NCI-H187 treated with DMSO at 0.1 percent for 48 hours (cell line): Measurements from ENCODE around the gene USP38.
"Not testable (repeated sequence)": the region's sequence is repeated elsewhere in the genome, so short reads cannot be mapped to it uniquely, and the experiment has no call there.

Experiments
- DNase-seq: peaks from one replicate; lab custom pipeline; 2025; lab: John Stamatoyannopoulos, UW

The USP38 gene

DNA sequence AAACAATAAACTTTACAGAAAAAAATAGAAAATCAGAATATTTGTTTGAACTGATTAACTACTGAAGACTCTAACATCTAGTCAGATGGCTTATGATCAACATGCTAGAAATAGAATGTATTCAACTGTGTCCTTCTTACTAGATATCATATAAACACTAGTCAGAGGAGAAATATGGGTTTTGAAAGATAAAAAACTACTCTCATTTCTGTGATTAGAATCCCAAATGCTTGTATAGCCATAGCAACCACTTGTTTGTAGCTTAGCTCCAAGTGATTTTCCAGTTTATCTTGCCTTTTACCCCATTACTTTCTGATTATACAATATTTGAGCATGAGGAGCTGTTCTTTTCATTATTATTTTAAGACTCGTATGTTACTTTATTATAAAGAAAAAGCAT lies 31.2 kb downstream of the USP38 start:
- no peak for DNase-seq

DNA sequence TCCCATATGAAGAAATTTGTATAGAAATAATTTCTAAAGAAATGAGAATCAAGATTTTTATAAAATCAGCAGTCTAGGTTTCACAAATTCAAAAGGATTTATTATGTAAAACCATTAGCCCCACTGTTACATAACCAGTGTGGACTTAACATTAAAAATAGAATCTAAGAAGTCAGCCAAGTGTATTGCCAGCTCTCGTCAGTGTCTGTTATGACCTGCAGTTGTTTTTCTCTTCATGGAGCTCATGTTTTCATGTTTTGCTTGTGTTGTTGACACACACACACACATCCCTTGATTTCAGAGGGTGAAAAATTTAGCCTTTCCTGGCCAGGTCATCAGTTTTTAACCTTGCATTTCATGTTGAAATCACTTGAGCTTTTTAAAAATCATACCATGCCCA lies 39.5 kb downstream of the USP38 start:
- no peak for DNase-seq

DNA sequence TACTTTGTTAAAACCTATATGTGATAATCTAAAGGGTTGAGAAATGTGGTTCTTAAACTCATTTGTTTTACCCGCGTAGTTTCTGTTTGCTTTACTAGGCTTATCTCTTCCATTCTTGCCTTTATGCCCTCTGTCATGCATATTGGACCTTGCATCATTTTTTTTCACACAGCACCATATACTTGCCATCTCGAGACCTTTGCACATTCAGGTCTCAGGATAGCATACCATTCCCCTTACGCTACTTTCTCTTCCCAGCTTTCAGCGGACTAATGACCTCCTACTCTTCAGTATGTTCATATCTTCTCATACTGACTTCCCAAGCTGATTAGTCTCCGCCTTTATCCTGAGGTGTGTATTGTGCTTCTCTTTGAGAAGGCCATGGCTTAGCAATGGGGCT lies 40.5 kb downstream of the USP38 start:
- no peak for DNase-seq

DNA sequence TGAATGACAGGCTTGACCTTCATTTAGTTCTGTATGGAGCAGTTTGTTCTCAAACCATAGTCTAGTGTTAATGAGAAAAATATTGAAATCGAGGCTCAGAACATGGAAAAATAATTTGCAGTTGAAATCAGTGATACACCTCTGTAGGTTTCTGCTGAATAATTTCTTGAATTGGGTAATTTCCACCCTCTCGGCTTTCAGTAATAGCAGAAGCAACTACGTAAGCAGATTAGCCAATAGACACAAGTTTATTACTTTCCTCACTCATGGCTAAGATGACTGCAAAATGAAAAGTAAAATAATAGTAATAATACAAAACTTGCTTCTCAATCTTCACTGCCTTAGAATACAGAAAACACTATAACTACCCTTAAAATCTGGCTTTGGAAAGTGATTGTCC lies 46.0 kb downstream of the USP38 start:
- no peak for DNase-seq

DNA sequence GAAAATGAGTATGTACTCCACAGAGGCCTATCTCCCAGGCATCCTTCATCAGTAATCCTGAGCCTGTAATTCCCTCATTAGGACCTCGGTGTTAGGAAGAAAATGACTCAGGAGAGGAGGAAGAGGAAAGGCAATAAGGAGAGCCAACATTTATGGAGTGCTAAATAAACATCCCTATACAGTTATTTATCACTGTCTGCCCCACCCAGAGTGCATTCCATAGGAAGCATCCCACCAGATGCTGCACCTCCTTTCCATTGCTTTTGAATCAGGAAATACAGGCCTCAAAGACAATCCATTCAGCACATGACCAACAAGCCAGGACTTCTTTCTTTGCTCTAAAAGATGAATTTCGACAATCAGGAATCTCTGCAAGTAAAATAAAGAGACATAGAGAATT lies 47.6 kb downstream of the USP38 start:
- no peak for DNase-seq

DNA sequence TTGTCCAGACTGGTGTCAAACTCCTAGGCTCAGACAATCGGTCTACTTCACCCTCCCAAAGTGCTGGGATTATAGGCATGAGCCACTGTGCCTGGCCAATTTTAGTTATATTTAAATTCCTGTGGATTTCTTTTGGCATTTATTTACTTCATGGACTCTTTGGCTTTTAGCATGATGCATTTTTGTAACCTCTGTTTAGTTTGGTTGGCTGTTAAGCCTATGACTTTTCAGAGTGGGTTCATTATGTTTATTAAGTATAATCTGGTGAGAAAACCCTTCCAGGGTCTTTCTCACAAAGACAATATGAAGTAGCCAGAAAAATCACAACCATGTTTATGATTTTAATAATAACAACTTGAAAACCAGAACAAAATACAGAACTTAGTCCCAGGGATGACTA lies 49.4 kb downstream of the USP38 start:
- DNase-seq: no peak

DNA sequence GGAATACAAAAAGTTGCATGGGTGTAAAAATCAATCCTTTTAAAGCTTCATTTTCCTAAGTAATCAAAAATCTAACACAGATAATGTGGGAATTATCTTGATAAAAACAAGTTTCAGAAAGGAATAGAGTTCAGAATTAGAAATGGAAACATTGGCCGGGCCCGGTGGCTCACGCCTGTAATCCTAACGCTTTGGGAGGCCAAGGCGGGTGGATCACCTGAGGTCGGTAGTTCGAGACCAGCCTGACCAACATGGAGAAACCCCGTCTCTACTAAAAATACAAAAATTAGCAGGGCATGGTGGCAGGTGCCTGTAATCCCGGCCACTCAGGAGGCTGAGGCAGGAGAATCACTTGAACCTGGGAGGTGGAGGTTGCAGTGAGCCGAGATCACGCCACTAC lies 52.5 kb downstream of the USP38 start:
- DNase-seq: not testable (repeated sequence)

DNA sequence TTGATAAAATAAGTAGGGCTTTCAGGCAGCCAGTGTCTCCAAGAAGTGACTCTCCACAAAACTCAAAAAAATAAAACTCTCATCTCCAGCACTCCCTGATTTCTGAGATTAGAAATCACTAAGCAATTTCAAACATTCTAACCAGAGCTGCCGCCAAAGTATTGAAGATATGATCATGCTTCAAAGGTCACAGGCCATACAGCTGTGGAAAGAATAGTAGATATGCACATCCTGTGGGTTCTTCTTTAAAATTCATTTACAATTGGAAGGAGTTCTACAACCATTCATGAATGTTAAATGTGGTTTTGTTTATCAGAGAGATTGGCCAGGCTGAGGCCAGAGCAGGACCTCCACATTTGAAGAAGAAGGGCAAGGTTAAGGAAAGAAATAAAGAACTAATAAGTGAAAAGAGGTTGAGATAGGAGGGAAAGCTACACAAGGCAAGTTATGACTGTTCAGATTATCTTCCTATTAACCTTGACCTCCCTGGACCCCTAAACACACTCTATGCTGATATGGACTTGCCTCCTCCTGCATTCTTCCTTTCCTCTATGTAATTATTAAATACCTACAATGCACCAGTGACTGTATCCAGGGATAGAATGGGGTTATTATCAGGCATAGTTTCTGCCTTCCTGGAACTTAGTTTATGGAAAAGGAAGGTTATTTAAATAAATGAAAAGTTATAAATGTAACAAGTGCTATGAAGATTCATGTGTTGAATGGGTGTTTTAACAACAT lies 56.4 kb downstream of the USP38 start:
- DNase-seq: no peak

DNA sequence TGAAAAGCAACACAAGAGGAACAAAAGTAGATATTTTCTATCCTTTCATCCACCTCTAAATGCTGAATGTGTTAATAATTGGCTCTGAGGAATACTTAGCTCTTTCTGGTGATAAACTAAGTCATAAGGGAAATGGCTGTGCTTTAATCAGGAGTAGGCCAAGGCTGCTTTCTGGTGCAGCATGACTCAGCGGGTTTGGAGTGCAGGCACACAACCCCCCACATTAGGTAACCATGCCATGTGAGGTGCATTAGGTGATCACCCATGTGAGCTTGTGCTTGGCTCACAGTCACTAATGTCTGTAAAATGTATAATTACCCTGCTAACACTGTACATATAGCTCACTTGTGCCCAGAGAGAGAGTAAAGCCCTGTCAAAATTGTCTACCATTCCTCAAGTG lies 57.2 kb downstream of the USP38 start:
- no peak for DNase-seq

DNA sequence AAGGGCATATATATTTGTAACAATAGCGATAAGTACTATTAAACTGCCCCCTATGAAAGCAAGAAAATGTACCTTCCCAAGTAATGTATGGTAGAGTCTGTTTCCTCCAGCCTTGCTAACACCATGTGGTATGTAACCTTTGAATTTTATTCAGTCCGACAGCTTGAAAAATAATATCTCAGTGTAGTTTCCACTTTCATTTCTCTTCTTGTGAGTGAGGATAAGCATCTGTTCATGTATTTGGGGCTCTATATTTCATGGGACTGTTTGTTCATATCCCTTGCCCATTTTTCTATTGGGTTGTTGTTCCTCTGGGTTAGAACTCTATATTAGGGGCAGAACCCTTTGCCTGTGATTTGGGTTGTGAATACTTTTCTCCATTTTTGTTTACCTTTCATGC lies 58.3 kb downstream of the USP38 start:
- DNase-seq: no peak

DNA sequence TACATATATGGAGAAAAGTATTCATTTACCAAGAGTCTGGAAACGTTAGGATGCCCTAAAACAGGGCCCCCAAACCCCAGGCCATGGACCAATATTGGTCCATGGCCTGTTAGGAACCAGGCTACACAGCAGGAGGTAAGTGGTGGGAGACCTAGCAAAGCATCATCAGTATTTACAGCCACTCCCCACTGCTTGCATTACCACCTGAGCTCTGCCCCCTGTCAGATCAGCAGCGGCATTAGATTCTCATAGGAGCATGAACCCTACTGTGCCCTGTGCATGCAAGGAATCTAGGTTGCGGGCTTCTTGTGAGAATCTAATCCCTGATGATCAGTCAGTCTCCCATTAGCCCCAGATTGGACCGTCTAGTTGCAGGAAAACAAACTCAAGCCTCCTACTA lies 62.3 kb downstream of the USP38 start:
- DNase-seq: no peak

DNA sequence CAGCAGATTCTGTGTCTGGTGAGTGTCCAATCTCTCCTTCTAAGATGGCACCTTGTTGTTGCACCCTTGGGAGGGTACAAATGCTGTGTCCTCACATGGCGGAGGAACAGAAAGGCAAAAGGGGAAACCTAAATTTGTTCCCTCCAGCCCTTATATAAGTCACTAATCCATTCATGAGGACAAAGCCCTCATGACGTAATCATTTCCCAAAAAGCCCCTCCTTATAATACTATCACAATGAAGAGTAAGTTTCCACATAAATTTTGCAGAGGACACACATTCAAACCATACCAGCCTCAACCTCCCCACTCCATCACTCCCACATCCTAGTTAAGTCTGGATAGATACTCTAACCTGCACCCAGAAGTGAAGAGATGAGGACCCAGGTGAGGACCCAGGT lies 63.1 kb downstream of the USP38 start:
- DNase-seq: no peak

DNA sequence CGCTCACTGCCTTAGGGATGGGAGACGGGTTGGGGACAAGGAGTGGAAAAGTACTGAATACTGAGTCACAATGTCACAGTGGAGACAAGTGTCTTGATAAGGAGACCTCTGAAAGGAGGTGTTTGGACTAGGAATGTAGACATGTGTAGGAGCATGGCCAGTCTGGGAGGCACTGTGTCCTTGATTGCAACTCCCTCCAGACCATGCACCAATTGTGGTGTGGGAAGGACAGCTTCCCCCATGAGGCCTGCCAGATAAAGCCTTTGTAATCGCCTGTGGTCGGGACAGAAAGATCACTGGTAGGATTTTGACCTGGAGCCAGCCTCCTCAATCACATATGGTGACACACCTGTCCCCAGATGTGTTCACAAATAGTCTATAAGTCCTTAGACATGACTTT lies 64.1 kb downstream of the USP38 start:
- DNase-seq: no peak

DNA sequence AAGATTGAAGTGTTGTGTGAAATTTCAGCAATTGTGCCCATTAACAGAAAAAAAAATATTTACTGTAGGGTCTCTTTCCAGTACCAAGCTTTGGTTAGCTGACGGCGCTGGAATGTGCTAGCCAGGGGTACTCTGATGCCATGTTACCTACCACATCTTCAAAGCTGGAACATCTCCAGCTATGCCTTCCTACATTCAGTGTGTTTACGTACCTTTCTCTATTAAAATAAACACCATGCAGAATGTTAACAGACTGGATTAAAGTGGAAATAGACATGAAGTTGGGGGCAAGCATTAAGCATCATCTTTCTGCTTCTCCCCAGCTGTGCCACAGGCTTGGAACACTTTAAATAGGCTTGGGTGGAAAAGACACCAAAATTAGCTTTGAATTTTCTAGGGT lies 65.9 kb downstream of the USP38 start:
- DNase-seq: no peak

DNA sequence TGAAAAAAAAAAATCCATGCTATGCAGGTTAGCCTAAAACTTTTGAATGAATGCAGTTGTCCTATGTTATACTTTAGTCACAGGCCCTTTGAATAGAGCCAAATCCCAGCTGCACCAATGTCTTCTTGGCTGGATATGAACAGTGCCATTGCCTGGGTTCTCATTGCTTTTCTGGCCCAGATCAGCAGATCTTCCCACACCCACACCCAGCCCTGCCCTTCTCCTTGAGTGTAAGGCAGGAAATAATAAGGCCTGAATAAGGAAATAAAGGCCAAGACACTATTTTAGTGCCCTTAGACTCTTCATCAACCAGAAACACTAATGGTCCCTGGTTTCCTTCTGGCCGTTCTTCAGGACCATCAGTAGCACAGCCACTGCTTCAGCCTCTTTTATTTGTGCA lies 66.6 kb downstream of the USP38 start:
- no peak for DNase-seq

DNA sequence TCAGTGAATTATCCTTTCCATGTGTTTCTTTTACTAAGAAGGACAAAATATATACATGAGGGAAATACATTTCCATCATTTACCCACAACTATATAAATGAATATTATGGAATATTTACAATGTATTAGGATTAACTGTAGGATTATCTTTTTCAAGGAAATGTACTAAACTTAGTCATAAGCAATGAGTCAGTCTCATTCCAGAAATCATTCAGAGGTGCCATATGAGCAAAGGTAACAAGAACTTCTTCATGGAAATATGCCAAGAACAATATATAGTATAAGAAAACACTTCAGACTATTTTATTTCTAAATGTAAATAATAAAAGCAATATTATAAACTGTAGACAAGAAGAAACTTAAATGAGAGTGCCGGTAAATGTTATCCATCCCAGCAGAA lies 67.1 kb downstream of the USP38 start:
- no peak for DNase-seq

DNA sequence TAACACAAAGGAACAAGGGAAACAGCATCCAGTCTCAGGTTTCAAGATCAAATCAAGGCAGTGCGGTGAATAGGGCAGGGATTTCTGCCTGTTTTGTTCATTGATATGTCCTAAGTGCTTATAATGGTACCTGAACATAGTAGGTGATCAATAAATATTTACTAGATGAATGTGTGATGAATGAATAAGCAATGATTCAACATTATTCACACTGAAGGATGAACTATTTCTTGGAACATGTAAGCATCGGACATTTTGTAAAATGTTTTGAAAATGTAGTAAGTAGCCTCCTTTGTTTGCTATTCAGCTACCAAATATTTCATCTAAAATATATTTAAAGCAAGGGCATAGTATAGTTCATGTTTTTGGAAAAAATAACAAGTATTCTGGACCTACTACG lies 67.8 kb downstream of the USP38 start:
- DNase-seq: no peak

DNA sequence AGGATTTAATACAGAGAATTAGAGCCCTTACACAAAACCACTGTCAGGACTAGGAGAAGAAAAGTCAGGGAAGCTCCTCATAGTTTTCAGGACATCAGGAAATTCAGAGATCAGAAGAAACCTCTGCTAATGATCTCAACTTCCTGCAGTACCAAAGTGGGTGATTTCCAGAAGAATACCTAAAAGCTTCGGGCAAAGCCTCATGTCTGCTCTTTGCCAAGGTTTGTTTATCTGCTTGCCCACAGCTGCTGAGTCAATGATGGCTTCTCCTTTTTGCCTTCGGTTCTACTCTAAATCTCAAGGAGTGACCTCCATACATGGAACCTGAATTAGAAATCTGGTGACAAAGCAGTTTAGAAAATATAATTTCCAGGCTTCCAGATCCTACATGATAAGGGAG lies 68.4 kb downstream of the USP38 start:
- DNase-seq: no peak

DNA sequence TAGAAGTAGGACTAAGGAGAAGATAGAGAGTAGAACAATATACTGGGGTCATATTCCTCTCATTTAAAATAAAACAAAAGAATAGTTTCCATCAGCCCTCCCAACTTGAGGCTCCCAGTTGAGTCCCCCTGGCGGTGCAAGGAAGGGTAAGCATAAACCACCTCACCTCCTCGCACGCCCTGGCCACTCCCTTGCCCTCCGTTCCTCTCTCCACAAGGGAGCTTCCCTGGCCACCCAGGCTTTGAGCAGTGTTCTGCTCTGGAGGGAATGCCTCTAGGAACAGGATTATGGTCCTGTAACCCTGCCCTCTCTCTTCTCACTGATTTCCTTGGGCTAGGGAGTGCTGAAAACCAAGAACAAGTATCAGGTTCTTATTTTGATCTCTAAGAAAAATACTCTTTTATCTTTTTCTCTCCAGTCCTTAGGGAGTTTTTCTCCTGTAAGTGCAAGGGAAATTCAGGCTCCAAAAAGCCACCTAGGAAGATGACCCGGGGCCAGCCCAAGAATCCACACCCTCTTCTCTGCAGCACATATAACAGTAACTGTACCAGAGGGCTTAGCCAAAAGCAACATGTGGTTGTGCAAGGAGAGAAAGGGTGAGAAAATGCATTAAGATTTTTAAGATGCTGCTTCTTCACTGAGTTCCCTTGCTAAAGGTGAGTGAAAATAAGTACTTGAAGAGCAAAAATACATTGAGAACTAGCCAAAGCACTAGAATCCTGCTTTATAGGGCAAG lies 69.9 kb downstream of the USP38 start:
- DNase-seq: no peak

DNA sequence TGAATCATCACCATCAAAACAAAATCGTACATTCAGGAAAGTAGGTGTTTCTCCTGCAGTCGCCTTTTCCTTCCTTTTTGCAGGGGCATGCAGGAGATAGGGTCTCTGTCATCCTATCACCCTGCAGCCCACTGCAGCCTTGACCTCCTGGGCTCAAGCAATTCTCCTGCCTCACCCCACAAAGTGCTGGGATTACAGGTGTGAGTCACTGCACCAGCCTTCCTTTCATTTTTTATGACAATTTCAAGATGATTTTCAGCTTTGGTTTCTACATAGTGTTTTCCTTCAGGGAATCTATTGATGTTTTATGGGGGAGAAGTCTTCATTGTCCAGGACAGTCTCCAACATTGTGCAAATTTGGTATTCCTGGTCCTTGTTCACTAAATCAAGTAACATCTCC lies 71.7 kb downstream of the USP38 start:
- no peak for DNase-seq

DNA sequence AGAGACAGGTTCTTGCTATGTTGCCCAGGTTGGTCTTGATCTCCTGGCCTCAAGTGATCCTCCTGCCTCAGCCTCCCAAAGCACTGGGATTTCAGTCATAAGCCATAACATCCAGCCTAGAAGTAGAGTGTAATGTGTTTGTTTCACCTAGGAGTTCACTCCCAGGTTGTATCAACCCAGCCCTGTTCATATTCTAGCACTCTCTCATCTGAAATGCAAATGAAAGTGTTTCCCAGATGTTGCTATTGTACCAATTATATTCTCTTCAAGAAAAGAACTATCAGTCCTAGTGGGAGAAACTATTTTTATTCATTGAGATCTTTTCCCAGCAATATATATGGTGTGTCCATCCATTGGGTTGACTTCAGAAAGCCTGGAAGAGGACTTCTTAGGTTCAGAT lies 72.6 kb downstream of the USP38 start:
- no peak for DNase-seq

DNA sequence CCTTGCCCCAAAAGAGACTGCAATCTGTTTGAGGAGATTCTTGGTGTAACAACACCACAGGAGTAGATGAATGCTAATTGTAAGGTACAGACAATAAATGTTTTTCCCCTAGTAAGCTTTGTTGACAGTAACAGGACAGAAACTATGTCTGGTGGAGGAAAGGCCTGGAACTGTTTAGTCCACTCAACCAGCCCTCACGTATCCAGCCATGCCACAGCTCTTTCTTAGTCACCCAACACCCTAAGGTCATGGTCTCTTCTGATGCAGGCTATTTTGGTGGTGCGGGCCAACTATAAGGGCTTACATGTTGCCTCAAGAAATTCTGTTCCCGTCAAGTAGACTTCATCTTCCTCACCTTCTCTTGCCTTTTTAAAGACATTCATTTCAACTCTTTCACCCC lies 76.0 kb downstream of the USP38 start:
- no peak for DNase-seq

DNA sequence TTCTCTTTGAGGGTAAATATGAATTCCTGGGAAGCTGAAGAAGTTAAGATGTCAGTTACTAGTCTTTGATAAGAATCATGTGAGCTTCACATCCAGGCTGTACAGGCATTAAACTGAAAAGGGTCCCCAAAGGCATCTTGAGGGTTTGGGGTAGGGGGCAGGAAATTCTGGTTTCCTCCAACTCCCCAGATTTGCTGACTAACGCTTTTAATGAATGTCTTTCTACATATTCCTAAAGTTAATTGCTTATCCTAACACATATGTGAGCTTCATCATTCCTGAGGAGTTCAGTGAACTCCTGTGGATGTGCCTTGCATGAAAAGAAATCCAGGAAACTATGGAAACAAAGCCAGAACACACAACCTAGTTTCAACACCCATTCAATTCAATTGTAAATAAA lies 78.1 kb downstream of the USP38 start:
- no peak for DNase-seq

DNA sequence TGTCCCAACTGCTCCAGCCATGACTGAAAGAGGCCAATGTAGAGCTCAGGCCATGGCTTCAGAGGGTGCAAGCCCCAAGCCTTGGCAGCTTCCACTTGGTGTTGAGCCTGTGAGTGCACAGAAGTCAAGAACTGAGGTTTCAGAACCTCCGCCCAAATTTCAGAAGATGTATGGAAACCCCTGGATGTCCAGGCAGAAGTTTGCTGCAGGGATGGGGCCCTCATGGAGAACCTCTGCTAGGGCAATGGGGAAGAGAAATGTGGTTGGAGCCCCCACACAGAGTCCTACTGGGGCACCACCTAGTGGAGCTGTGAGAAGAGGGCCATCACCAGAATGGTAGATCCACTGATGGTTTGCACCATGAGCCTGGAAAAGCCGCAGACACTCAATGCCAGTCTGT lies 83.0 kb downstream of the USP38 start:
- not testable (repeated sequence) for DNase-seq
